Measurements from ENCODE around the gene PCDHA12.

GRCh38 chr5:140857987-140858240, 17.2 kb upstream of the PCDHA12 start:
- TF ChIP-seq CTCF (IDR thresholded peaks at IDR 0.05) (no peak), POLR2A (IDR thresholded peaks at IDR 0.05) (no peak)
